Activated T-helper 9 cell treated with anti-CD3 and anti-CD28 coated beads, Interleukin-2, amount 50 U/mL, for 16 hours (primary cell): ENCODE measurements around the gene ATG10.
"Not testable (repeated sequence)": the region's sequence is repeated elsewhere in the genome, so short reads cannot be mapped to it uniquely, and the experiment has no call there.

Experiments
- DNase-seq: peaks from one replicate; pipeline ENCODE4 v3.0.0-alpha.2; 2020; ENCODE audit warnings: low read depth

ATG10 gene

DNA sequence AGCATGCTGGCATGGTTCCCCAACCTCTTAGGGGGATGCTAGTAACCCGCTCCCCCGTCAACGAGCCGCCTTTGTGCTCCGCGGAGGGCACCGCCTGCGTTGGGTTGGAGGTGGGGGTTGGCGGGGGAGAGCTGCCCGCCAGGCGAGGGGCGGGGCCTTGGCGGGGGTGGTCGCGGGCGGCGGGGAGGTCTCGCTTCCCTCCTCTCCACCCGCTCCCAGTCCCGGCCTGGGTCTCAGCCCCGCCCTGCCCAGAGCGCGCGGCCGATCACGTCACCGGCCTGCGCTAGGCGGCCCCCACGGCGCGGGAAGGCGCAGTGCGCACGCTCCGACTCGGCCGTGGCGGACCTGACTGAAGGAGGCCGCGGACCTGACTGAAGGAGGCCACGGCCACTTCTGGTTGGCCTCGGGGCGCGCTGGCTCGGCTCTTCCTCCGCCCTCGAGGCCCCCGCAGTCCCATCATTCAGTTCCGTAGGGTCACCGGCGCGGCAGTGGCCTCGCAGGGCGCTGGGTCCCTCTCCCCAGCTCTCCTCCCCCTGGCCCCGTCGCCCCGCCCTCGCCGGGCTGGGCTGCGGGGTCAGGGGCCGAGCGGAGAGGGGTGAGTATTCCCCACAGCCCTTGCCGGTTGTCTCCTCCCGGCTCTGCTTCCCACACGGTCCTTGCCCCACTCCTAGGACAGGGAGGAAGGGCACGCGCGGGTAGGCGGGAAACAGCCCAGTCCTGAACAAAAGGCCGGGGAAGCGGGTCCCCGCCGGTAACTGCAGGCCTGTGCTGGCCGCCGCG is at the start of gene ATG10:
ATG10 (plus strand) TSS at position 312 of the 780 bp plus-strand sequence. CDS start 15,548 bp downstream, outside the sequence.
- DNase-seq: peak; percentile 81

DNA sequence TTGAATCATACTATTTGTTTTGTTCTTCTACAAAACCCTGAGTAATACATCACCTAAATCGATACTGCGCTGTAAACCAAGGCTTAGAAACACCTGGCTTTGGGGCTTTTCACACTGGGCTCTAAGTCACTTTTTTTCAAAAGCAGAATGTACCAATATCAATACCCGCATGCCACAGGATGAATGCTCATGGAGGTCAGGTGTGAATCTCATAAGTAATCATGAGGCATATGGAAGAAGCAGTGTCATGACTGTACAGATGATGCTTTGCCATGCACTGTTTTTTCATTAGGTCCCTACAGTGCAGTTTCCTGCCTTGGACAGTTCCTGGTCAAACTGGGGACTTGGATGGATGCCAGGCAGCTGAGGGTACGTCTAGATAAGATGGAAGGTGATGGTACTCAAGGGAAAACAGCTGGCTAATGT is 49.0 kb upstream of the ATG10 start:
- DNase-seq: no peak

DNA sequence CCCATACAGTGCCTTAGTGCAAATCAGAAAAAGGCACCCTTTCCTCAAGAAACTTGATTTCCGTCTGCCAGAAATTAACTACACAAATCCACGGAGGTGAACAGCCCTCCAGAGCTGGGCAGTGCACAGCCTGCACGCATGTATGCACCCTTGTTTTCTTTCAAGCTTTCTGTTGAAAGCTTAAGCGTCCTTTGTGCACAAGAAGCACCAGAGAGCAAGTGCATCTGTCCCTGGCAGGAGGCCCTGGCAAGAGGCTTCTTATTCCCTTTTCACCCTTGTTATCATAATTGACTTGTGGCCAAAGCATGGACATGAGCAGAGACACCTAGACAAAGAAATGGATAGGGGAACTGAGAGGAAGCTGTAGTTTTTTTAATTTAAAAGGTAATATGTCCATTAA is 47.4 kb upstream of the ATG10 start:
- no peak for DNase-seq

DNA sequence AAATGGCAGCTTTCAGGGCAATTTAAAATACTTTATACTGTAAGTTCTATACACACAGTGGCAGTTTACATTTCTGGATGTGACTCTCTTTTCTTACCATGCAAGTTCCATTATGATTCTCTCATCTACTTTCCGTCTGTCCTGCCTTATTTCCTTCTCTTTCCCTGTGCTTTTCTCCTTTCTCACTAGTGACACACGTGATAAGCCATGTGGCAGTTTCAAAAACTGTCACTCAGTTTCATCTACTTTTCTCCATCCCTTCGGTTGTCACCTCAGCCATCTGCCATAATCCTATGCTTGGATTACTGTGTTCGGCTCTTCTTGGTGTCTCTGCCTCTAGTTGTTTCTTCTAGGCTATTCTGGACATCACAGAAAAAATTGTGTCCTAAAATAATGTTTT is 46.8 kb upstream of the ATG10 start:
- no peak for DNase-seq

- no peak for DNase-seq
These were observed 45.8 kb upstream of the ATG10 start for GRCh38 chr5:81925981-81926380.

GRCh38 chr5:81936066-81936465 is 35.8 kb upstream of the ATG10 start:
- no peak for DNase-seq

DNA sequence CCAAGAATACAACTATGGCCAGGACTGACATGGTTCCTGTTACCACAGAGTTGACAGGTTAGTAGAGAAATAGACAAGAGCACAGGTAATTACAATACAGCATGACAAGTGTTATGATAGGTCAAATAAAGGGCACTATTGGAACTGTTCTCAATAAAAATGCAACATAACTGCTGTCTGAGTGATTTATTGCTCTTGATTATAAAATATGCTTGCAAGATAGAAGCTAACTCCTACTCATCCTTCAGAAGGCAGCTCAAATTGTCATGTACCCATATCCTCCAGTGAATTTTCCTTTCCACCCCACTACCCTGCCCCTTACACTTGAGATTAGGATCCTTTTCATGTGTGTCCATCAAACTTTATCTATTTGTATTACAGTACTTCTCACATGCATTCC is 35.1 kb upstream of the ATG10 start:
- no peak for DNase-seq

GRCh38 chr5:81942746-81943145 is 29.1 kb upstream of the ATG10 start:
- DNase-seq: no peak

DNA sequence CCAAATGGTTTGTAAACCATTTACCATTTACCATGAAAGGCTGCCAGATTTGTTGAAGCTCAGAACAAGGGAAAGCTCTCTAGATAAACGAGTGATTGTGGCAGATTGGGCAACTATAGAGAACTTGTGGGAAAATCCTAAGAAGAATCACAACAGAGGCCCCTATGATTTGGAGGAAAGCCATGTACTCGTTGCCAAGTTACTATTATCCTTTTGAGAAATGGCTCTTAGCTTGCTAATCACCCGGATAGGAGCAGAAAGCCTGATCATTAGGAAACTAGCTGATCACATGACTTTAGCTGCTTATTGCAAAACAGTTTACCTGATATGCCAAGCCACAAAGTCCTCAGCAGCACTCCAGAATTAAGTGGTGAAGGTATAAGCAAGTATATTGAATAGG is 23.5 kb upstream of the ATG10 start:
- DNase-seq: no peak

DNA sequence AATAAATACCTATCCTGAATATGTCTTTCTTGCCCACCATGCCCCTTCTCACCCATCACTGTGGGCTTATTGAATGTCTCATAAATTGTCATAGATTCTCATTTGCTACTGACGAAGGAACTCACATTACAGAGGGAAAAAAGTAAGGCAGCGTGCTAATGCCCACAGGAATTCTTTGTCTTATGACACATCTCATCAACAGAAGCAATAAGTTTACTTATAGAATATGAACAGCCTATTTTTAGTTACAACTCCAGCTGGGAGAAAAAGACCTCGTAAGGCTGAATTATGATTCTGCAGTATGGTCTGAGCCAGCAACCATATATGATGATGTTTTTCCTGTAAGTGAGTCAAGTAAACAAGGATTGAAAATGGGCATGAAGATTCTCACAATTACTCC is 22.4 kb upstream of the ATG10 start:
- DNase-seq: no peak

GRCh38 chr5:81950996-81951395 is 20.8 kb upstream of the ATG10 start:
- no peak for DNase-seq

GRCh38 chr5:81954796-81955195 is 17.0 kb upstream of the ATG10 start:
- not testable (repeated sequence) for DNase-seq

DNA sequence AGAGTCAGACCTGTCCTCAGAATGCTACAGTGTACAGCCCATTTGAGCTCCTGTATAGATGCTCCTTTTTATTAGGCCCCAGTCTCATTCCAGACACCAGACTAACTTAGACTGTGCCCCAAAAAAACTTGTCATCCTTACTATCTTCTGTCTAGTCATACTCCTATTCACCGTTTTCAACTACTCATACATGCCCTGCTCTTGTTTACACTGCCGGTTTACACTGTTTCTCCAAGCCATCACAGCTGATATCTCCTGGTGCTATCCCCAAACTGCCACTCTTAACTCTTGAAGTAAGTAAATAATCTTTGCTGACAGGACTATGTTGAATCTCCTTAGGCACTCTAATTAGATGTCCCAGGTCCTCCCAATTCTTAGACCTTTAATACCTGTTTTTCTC is 13.7 kb upstream of the ATG10 start:
- DNase-seq: not testable (repeated sequence)

DNA sequence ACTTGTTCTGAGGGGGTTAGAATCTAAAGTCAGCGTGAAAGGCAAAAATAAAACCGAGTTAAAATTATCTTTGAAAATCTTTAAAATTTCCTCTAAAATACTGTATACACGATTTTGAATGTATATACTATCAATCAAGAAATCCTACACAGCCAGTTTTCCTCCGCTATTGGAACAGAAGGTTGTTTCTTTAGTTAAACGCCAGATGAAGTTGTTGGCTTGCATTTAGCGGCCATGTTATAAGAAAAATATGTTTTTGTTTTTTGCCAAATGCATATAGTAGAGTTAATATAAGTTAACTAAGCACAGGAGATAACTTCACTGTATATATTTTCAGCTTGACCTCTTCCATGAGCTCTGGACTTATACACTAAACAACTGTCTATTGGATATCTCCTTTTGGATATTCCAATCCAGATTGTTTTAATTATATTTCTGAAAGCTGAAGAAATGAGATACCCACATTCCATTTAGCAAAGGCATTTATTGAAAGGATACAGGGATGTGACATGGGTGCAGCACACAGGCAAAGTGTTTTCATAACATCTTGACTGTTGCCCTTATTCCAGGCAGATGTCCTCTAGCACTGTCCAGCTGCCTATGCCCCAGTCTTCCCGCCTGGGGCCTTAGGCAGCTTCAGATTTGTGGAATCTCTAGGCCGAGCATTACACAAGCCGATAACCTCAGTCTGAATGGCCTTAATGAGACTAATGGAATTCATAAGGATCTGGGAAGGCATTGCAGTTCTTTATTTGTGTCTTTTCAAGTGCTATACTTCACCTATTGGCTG is 10.0 kb upstream of the ATG10 start:
- DNase-seq: no peak

- DNase-seq: no peak
These were observed 8.3 kb upstream of the ATG10 start for GRCh38 chr5:81963544-81963943.

DNA sequence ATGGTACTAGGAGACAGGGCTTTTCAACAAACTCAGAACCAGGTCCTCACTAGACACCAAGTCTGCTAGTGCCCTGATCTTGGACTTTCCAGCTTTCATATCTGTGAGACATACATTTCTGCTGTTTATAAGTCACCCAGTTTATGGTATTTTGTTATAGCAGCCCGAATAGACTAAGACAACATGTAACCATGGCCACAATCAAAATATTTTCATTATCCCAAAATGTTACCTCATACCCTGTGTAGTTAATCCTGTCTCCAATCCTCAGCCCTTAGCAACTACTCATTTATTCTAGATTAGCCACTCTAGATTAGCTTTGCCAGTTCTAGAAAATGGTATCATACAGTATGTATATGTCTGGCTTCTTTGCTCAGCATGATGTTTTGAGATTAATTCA is 6.3 kb upstream of the ATG10 start:
- DNase-seq: no peak

- no peak for DNase-seq
These were observed 2.6 kb upstream of the ATG10 start for GRCh38 chr5:81969226-81969625.

- no peak for DNase-seq
These were observed 1.9 kb upstream of the ATG10 start for GRCh38 chr5:81969912-81970311.

DNA sequence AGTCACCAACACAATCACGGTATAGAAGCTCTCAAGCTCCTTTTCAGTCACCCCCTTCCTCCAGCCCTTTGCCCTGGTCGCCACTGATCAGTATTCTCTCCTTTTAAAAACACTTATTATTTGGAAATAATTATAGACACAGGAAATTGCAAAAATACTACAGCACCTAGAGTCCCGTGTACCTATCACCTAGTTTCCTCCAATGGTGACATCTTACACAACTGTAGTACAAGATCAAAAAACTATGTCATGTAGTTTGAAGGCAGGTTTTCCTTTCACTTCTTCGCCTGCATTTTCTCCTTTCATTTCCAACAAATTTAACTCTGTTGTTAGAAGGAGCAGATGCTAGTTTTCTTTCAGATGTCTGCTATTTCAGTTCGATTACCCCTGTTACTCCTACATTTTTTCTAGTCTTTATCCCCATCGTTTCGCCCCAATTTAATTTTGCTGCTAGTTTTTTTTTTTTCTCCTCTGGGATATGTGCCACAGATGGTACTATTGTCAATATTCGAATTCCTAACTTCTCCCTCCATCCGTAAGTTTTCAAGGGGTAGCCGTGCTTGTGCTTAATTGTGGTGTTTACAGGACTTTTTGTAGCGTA is 612 bp upstream of the ATG10 start:
- DNase-seq: no peak

- DNase-seq: no peak
These were observed 615 bp downstream of the ATG10 start for GRCh38 chr5:81972492-81972783.

GRCh38 chr5:81980160-81980559 is 8.3 kb downstream of the ATG10 start:
- DNase-seq: no peak

DNA sequence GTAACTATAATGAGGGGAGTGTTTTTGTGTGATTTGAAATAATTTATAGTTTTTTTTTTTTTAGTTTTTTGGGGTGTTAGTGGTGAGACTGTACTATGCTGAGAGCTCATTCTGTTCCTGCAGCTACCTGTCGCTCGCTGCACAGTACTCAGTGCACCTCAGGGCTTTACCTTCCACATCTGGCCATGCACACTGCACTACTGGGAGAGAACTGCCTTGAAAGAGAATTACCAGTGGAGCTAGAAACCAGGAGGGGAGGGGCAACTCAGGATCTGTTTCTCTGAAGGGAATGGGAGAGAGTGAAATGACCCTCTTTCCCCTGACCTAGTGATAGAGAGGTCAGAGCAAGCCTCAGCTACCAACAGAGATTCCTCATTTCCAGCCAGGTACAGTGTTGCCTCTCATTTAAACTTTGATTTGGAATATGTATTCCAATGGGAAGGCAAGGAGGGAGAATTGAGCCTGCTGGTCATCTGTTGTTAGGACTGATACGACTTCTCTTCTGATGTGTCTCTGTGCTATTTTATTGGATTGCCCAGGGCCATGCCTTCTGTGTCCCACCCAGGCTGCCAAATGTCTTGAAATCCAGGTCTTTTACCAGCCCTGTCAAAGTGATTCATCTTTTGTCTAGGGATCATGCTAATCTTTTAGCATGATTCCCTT is 8.9 kb downstream of the ATG10 start:
- no peak for DNase-seq
